Keratinocyte (primary cell): Measurements from ENCODE around the gene AEN. TPM values are rescaled to one million over a fixed set of nuclear protein-coding genes. Genes with fewer than 3 reads are reported as not detected.

Experiments
- DNase-seq: peaks from one replicate; pipeline ENCODE4 v3.0.0-alpha.2; 2011; ENCODE audit warnings: low read depth, missing footprints, low spot score
- FAIRE-seq: peaks from 2 replicates; lab custom pipeline; 2011; peaks lifted over from hg19 to GRCh38; lab: Jason Lieb, UNC
- H2AFZ ChIP-seq: 2 replicates; pipeline ENCODE4 v1.6.0; 2012; ENCODE audit warnings: low read length, control low read depth, inconsistent platforms; ENCODE audit not compliant: control insufficient read depth
- H3K27ac ChIP-seq: 2 replicates; pipeline ENCODE4 v1.5.1; 2011; ENCODE audit warnings: low read length; ENCODE audit not compliant: control insufficient read depth, insufficient read depth
- H3K27me3 ChIP-seq: 3 replicates; pipeline ENCODE4 v1.6.0; 2011; ENCODE audit warnings: low read length; ENCODE audit not compliant: control insufficient read depth, insufficient read depth; ENCODE audit errors: extremely low read depth
- H3K36me3 ChIP-seq, 2 experiments: 2 replicates in 1 of 2; 3 replicates in 1 of 2; pipeline ENCODE4 v1.5.1; 2011; ENCODE audit warnings: low read length in 2 of 2, mild to moderate bottlenecking in 1 of 2; ENCODE audit not compliant: control insufficient read depth in 2 of 2, insufficient read depth in 2 of 2; ENCODE audit errors: extremely low read depth in 1 of 2
- H3K4me1 ChIP-seq: 3 replicates; pipeline ENCODE4 v1.5.1; 2011; ENCODE audit warnings: low read length; ENCODE audit not compliant: control insufficient read depth, insufficient read depth; ENCODE audit errors: extremely low read depth
- H3K4me2 ChIP-seq: 3 replicates; pipeline ENCODE4 v1.6.0; 2011; ENCODE audit warnings: low read depth, low read length; ENCODE audit not compliant: control insufficient read depth, insufficient read depth; ENCODE audit errors: extremely low read depth
- H3K4me3 ChIP-seq, 3 experiments: fragments of 200-600 bp in 1 of 3; sonication (generic) in 1 of 3; 2 replicates in 2 of 3; 3 replicates in 1 of 3; pipeline ENCODE4 v1.5.1; 2011 to 2016; ENCODE audit warnings: low read length in 3 of 3, mild to moderate bottlenecking in 3 of 3, control low read depth in 2 of 3, inconsistent platforms in 1 of 3, low read depth in 1 of 3, mixed read lengths in 1 of 3, mixed run types in 1 of 3, moderate library complexity in 1 of 3; ENCODE audit not compliant: control insufficient read depth in 2 of 3, insufficient read depth in 2 of 3; ENCODE audit errors: extremely low read depth in 1 of 3
- H3K79me2 ChIP-seq: 2 replicates; pipeline ENCODE4 v1.6.0; 2012; ENCODE audit warnings: low read length; ENCODE audit not compliant: control insufficient read depth, insufficient read depth
- H3K9ac ChIP-seq: 3 replicates; pipeline ENCODE4 v1.6.0; 2011; ENCODE audit warnings: low read length; ENCODE audit not compliant: control insufficient read depth, insufficient read depth; ENCODE audit errors: extremely low read depth
- H3K9me1 ChIP-seq: 3 replicates; pipeline ENCODE4 v1.6.0; 2011; ENCODE audit warnings: low read length; ENCODE audit not compliant: control insufficient read depth, insufficient read depth; ENCODE audit errors: extremely low read depth
- H3K9me3 ChIP-seq: 2 replicates; pipeline ENCODE4 v1.5.1; 2012; ENCODE audit warnings: low read depth, low read length; ENCODE audit not compliant: control insufficient read depth
- H4K20me1 ChIP-seq: 3 replicates; pipeline ENCODE4 v1.6.0; 2011; ENCODE audit warnings: low read length; ENCODE audit not compliant: control insufficient read depth, insufficient read depth; ENCODE audit errors: extremely low read depth
- CTCF ChIP-seq, 3 experiments: IDR thresholded peaks in 1 of 3; conservative IDR thresholded peaks in 1 of 3; optimal IDR thresholded peaks in 1 of 3; 2 replicates in 2 of 3; 3 replicates in 1 of 3; pipeline versions ENCODE3 to v1.5.1; 2011; ENCODE audit warnings: low read length in 3 of 3, mild to moderate bottlenecking in 3 of 3, moderate library complexity in 2 of 3, control low read depth in 1 of 3, inconsistent platforms in 1 of 3; ENCODE audit not compliant: insufficient read depth in 2 of 3; ENCODE audit errors: extremely low read depth in 1 of 3
- EZH2 ChIP-seq: IDR thresholded peaks from one replicate; pipeline ENCODE4 v1.6.1; 2012; ENCODE audit warnings: inconsistent platforms, mild to moderate bottlenecking, low read length, moderate library complexity
- dilution Hi-C: fragments of 300-500 bp; cut with MboI; formaldehyde crosslinking; loops from one replicate; pipeline ENCODE4 v1.7.0; 2020; ENCODE audit warnings: low sequenced_read_pairs; ENCODE audit not compliant: extremely low pct_ligation_motif_present
- polyA plus RNA-seq, 5 experiments: library from polyadenylated mRNA; depleted of rRNA in 3 of 5; stranded (reverse) in 3 of 5; stranded (forward) in 1 of 5; unstranded in 1 of 5; fragments of >200 nt; gene quantifications; 1 replicate in 1 of 5; 2 replicates in 3 of 5; 3 replicates in 1 of 5; pipeline versions ENCODE4 v1.2.1 to v1.2.3, GENCODE V29; 2011 to 2012; ENCODE audit warnings: missing spikeins in 2 of 5, low read depth in 1 of 5, low replicate concordance in 1 of 5

Gene AEN
- polyA plus RNA-seq, 1 donor (not counting 4 experiments of a cell fraction or from before 2014, with no cell fraction given), result 27.5 TPM

- peaks cover 45% of the 10 kb centered on the region for H4K20me1 ChIP-seq
- peaks cover 64% of the 10 kb centered on the region for H3K79me2 ChIP-seq
- peak; percentile 67 for DNase-seq
- peaks cover 28 to 38% of the 10 kb centered on the region in 2 experiments for H3K36me3 ChIP-seq
- no peaks in the 10 kb centered on the region for H3K27me3 ChIP-seq
- H2AFZ ChIP-seq, result no peak overlapping the region
- H3K4me1 ChIP-seq, result peaks cover 37% of the 10 kb centered on the region
- H3K4me3 ChIP-seq, result peak overlapping the region; percentile 82 to 99 (median 97)
- no peaks in the 10 kb centered on the region for H3K9me3 ChIP-seq
- FAIRE-seq, result peak; percentile 75
- peak overlapping the region; percentile 99 for H3K9ac ChIP-seq
- dilution Hi-C loops, result no loop called here
- H3K4me2 ChIP-seq, result peak overlapping the region; percentile 100
- TF ChIP-seq CTCF (optimal IDR thresholded peaks at IDR 0.05 in 1 of 3, IDR thresholded peaks at IDR 0.05 in 1 of 3, conservative IDR thresholded peaks at IDR 0.05 in 1 of 3; ENCODE audit: extremely low read depth in 1 of 3, insufficient read depth in 2 of 3, low read length in 3 of 3), result no peak
- TF ChIP-seq EZH2, result no peak
- H3K27ac ChIP-seq, result peak overlapping the region; percentile 98
- H3K9me1 ChIP-seq, result peaks cover 9% of the 10 kb centered on the region
Measured at GRCh38 chr15:88623061-88623460, 1.9 kb downstream of the AEN start.

DNA sequence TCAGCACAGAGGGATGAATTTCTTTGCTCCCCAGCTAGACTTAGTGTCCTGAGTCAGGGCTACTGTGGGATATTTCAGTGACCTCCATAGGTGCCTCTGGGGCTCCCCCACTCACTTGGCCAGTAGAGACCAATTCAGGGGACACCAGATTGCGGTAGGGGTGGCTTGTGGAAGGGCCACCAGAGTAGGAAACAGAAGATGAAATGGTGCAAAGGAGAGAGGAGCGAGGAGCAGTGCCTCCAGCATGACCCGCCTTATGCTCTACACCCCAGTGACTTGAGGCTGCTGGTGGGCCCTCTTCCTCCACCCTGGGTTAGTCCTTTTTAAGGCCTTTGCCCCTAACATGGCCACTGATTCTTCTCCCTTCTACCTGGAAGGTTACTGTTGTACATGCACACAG, 2.5 kb downstream of the AEN start:
- Histone ChIP-seq H3K4me1 (peaks cover 37% of the 10 kb centered on the region), H3K4me2 (peak overlapping the region; percentile 100), H3K9ac (peak overlapping the region; percentile 99), H3K36me3 (peaks cover 31 to 44% of the 10 kb centered on the region in 2 experiments), H3K27ac (peak overlapping the region; percentile 98), H4K20me1 (peaks cover 50% of the 10 kb centered on the region), H2AFZ (no peak overlapping the region), H3K27me3 (no peaks in the 10 kb centered on the region), H3K79me2 (peaks cover 69% of the 10 kb centered on the region), H3K9me1 (peaks cover 9% of the 10 kb centered on the region), H3K4me3 (peak overlapping the region; percentile 51 to 82 (median 72)), H3K9me3 (no peaks in the 10 kb centered on the region)
- FAIRE-seq (no peak), DNase-seq (no peak)
- dilution Hi-C loops, result no loop called here
- TF ChIP-seq CTCF (optimal IDR thresholded peaks at IDR 0.05 in 1 of 3, IDR thresholded peaks at IDR 0.05 in 1 of 3, conservative IDR thresholded peaks at IDR 0.05 in 1 of 3; ENCODE audit: extremely low read depth in 1 of 3, insufficient read depth in 2 of 3, low read length in 3 of 3), result no peak
- TF ChIP-seq EZH2, result no peak
